ENCODE measurements around the gene STRIP2.

The STRIP2 gene

DNA sequence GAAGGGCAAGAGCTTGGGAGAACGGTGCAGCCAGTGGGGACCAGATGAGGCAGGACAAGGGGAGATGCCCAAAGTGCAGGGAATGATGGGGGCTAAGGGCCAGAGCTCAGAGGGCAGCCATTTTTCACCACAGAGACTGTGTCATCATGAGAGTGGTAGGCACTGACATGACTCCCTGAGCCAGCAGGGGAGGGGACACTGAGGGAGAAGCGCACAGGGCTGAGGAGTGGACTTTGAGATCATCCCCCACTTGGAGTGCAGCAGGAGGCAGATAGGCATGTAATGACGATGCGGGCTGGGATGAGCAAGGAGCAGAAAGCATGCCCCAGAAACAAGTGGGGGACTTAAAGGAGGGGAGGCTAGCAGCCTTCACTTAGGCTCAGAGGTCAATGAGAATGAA lies 62.9 kb downstream of the STRIP2 start:
- no peak for DNase-seq

GRCh38 chr7:129498021-129498420 lies 63.8 kb downstream of the STRIP2 start:
- DNase-seq, result no peak

DNA sequence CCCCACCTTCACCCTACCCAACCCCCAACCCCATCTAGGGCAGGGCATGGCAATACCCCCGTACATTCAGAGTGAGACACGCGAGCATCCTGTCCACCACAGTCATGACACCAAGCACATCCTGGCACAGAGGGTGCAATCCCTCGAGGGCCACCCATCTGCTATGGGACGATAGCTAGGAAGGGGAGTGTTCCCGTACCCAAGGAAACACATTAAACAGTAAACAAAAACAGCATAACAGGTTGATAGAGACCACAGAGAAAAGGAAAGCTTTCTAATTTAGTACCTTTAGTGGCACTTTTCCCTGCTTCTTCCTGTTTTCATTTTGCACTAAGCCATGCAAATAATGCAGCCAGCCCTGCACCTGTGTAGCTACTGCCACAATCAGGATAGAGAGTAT lies 65.8 kb downstream of the STRIP2 start:
- DNase-seq, result no peak

DNA sequence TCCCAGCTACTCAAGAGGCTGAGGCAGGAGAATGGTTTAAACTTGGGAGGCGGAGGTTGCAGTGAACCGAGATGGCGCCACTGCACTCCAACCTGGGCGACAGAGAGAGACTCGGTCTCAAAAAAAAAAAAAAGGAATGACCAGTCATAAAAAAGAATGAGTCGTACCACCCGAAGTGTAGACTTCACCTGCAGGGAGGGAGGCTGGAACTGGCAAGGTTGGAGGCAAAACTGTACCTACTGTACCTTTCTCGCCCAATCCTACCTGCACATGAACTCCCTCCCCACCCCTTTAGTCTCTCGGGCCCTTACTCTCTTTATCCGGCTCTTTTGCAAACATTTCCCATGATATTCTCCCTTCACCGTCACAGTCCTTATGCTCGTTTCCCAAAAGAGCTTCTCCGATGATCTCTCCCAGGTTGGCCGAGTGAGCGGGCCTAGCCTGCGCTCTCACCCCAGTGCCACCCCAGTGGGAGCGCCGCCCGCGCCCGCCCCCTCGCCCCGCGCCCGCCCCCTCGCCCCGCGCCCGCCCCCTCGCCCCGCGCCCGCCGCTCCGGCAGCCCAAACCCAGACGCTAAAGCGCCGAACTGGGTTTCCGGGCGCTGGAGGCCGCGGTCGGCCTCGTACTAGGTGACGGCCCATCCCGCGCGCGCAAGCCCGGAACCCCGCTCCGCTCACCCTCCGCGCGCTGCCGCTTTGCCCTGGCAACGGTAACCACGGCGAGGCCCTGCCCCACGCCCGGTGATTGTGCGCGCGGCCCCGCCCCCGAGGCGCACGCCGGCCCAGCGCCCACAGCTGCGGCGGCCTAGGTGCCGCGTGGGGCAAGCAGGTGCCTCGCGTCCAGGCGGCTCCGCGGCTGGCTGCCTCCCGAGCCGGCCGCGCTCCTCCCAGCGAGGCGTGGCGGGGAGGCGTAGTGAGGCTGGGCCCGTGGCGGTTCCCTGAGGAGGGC lies 67.8 kb downstream of the STRIP2 start, which contains the start of gene SMKR1:
Gene SMKR1, plus strand, starts transcription at position 772 of the 948 bp plus-strand sequence. CDS start 294 bp downstream, outside the sequence.
- peak; percentile 93 to 97 (median 95) for DNase-seq

GRCh38 chr7:129502708-129503685 lies 68.8 kb downstream of the STRIP2 start:
- peak in 1 of 3 experiments; percentile 87 for DNase-seq

- DNase-seq, result no peak
Observed at GRCh38 chr7:129503725-129504124, 69.5 kb downstream of the STRIP2 start.

DNA sequence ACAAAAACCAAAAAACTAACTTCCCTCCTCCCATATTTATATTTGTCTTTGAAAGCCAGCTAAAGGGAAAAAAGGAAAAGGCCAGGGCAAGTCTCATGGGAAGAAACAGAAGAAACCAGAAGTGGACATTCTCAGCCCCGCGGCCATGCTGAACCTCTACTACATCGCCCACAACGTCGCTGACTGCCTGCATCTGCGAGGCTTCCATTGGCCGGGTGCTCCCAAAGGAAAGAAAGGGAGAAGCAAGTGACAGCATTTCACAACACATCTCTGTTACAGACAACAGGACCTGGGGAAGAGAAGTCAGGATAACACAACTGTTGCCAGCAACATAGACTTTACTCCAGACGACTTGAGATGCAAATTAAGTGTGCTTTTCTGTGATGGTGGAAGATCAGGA lies 78.0 kb downstream of the STRIP2 start:
- DNase-seq, result no peak

DNA sequence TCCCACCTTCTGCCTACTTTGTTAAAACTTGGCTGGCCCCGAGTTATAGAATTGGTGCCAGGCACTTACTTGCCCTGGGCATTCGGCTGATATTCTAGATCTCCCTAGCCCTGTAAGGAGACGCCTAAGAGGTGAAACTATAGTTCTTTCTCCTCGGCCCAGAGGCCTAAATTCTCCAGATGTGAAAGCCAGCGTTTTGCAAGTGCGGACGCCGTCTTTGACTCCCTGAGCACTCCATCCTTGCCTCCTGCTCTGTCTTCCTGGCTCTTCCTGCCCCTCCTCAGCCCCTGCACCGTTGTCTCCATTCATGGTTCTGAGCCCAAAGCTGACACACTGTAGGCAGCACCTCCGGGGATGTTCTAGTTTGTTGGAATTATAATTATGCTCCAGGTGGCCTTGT lies 79.3 kb downstream of the STRIP2 start:
- DNase-seq, result no peak

DNA sequence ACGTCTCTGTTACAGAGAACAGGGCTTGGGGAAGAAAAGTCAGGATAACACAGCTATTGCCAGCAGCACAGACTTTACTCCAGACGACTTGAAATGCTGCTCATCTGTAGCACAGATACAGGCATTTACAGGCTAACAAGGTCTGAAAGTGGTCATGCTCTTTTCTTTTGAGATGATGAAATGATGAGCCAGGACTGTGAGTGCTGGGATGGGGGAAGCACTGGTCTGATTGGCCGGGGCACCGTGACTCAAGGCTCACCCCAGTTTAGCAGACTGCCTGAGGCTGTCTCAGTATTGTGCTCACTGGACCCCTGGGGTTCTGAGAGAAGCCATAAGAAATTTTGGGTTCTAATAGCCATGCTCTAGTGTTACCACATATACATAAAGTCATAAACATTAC lies 80.5 kb downstream of the STRIP2 start:
- DNase-seq, result no peak

DNA sequence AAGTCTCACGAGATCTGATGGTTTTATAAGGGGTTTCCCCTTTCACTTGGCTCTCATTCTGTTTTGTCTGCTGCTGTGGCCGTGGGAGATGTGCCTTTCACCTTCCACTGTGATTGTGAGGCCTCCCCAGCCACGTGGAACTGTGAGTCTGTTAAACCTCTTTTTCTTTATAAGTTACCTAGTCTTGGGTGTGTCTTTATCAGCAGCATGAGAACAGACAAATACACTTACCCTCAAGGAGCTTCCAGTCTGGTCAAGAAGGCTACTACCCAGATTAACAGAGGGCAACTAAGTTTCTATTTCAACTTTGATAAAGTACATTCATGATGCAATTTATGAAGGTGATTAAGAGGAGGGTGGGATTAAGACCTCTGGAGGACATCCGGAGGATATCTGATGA lies 81.1 kb downstream of the STRIP2 start:
- no peak for DNase-seq

- no peak for DNase-seq
Observed at GRCh38 chr7:129517931-129518330, 83.7 kb downstream of the STRIP2 start.

GRCh38 chr7:129519464-129519863 lies 85.2 kb downstream of the STRIP2 start:
- DNase-seq, result no peak

DNA sequence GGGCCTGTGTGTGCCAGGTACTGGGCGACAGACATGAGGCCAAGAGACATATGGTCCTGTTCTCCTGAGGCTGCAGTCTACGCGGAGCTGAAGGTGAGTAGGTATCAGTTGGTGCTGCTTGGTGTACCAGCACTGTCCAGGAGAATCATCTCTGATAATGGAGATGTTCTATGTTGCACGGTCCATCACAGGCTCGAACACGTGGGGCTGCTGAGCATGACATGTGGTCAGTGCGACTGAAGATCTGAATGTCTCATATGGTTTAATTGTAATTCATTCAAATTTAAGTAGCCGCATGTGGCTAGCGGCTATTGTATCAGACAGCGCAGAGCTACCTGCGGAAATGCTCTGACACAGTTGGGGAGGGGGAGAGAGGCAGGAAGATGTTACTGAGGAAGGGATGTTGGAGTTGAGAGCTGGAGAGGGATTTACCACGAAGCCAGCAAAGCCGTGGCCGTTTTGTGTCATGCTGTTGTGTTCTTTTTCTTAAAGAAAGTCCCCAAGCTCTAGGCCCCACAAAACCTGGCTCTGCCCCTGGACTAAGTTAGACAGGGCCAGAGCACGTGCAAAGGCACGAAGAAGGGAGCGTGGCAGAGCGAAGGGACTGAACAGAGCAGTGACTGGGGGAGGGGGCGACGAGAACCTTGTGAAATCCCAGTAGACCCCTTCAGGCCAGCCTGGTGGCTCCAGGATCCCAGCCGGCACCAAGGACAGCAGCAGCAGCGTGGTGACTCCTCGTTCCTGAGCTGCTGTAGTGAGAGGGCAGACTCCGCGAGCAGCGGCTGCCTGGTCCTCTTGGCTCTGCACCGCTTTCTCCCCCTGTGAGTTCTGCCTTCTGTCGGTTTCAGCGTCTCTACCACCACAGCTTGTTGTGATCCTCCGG lies 88.1 kb downstream of the STRIP2 start:
- DNase-seq, result no peak

GRCh38 chr7:129522971-129523340 lies 88.7 kb downstream of the STRIP2 start:
- no peak for DNase-seq

DNA sequence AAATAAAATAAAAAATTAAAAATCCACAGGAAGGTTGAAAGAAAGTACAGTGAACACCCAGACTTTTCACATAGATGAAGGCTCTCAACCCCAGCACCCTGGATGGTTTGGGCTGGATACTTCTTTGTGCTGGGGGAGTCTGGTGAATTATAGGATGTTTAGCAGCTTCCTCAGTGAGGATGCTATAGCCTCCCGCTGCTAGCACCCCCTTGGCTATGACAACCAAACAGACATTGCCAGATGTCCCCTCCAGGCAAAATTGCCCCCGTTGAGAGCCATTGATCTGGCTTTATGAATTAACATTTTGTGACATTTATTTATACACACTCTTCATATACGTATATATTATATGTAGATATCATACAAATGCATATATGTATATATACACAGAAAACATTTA lies 89.7 kb downstream of the STRIP2 start:
- DNase-seq, result peak in 2 of 3 experiments; percentile 7 to 37

- DNase-seq, result peak in 1 of 3 experiments; percentile 32
Observed at GRCh38 chr7:129524405-129524804, 90.2 kb downstream of the STRIP2 start.

- no peak for DNase-seq
Observed at GRCh38 chr7:129525225-129525862, 91.1 kb downstream of the STRIP2 start.

GRCh38 chr7:129529643-129530042 lies 95.4 kb downstream of the STRIP2 start:
- DNase-seq, result no peak

- no peak for DNase-seq
Observed at GRCh38 chr7:129530795-129531391, 96.7 kb downstream of the STRIP2 start.

DNA sequence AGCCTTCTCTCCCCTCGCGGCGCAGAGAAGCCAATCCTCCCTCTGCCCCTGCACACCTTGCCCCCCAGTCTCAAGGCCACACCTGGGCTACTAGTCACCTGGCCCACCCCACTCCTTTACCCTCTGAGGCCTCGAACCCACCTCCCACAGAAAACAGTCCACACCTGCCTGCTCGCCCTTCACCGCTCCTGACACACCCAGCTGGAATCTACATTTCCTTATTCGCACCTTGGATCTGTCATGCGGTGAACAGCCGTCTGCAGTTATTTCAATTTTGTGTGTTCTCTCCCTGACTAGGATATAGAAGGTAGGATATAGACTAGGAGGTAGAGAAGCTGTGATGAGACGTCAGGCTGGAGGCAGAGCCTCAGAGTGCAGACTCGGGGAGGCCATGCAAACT lies 97.5 kb downstream of the STRIP2 start:
- no peak for DNase-seq

GRCh38 chr7:129532375-129532774 lies 98.1 kb downstream of the STRIP2 start:
- DNase-seq, result no peak

Measured in NCI-H1417 (cell line).